GOT3 (cell line): ENCODE data around the gene SMARCA4.

Source experiments
- DNase-seq: peaks from one replicate; lab custom pipeline; 2025; ENCODE audit warnings: mixed read lengths; lab: John Stamatoyannopoulos, UW

SMARCA4 gene

DNA sequence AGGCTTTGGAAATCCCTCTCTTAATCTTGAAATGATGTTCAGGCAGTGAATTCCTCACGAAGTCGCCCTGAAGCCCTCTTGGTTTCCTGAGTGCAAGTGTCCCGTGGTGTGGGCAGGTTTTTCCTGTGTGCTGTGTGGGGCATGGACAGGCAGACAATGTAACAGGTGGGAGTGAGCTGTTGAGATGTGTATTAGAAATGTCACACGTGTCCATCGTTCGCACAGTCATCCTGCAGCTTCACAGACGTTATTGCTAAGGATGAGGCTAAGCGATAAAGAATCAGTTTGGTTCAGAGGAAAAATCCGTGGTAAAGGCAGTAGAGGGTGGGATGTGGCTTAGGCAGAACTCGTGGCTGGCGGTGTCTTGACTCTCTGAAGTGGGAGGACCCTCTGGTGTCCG lies 51.7 kb downstream of the SMARCA4 start:
- no peak for DNase-seq

DNA sequence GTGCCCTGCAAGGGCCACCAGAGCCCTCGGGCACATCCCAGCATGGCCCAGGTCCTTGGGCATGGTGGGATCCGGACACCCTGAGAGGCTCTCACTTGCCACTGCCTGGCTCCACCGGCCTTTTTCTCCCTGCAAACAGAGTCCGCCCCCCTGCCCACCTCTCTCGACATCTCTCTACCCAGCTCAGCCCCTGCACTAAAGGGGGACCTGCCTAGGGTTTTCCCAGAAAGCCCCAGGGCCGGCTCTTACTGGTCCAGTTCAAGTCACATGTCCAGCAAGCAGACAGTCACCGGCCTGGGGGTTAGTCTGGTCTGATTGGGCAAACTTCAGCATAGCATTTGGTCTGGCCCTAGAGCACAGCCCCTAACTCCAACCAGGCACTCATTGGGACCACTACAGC lies 52.9 kb downstream of the SMARCA4 start:
- DNase-seq = no peak

DNA sequence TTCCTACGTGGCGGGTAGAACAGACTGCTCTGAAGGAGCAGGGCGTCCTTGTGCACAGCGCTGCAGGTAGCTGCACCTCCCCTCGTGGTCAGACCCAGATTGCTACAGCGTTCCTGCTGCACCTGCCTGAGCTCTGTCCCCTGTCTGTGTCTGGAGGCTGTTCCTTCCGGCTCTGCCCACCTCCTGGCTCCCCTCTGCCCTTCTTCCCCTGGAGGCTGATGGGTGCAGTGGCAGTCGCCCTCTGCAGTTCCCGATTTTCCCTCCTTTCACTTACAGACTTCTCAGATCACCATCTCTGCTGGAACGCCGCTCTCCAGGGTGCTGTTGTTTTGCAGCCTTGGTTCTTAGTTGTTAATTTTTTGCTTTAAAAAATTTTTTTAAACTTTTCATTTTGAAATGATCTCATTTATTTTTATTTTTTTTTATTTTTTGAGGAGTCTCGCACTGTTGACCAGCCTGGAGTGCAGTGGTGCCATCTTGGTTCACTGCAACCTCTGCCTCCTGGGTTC lies 53.6 kb downstream of the SMARCA4 start:
- DNase-seq = no peak

DNA sequence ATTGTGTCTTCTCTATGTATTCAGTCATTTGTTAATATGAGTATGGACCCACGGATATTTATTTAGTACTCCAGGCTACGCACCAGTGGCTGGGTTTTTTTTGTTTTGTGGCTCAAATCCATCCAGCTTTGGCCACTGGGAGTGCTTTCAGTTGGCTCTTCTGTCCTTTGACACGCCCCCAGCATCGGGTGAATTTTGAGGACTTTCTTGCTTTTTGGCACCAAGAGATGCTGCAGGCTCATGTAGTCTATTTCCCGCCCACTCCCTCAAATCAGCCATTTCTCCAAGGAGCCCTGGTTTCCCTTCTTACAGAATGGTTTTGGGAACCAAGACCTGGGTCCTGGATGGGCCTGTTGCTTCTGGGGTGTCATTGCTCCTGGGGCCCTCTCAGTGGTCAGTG lies 55.8 kb downstream of the SMARCA4 start:
- DNase-seq = no peak

- DNase-seq = no peak
Observed at GRCh38 chr19:11017275-11018035, 56.6 kb downstream of the SMARCA4 start.

GRCh38 chr19:11018179-11018578 lies 57.3 kb downstream of the SMARCA4 start:
- no peak for DNase-seq

GRCh38 chr19:11018763-11019162 lies 57.9 kb downstream of the SMARCA4 start:
- DNase-seq = no peak

GRCh38 chr19:11019262-11019661 lies 58.4 kb downstream of the SMARCA4 start:
- DNase-seq = no peak

DNA sequence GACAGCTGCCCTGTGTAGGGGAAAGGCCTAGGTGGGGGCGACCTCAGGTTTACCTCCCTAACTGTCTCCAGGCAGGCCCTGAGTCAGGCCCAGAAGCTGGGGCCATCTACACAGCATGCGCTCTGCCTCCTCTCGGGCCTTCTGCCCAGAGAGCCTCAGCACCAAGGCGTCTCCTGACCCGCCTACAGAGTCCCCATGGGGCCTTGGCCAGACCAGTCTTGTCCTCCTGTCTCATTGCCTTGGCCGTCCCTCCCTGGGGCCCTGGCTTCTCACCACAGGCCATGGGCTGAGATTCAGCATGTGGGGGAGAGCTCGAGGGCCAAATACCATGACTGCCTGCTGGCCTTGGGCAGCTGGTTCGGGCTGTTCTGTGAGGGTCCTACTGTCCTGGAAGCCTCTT lies 59.0 kb downstream of the SMARCA4 start:
- no peak for DNase-seq

DNA sequence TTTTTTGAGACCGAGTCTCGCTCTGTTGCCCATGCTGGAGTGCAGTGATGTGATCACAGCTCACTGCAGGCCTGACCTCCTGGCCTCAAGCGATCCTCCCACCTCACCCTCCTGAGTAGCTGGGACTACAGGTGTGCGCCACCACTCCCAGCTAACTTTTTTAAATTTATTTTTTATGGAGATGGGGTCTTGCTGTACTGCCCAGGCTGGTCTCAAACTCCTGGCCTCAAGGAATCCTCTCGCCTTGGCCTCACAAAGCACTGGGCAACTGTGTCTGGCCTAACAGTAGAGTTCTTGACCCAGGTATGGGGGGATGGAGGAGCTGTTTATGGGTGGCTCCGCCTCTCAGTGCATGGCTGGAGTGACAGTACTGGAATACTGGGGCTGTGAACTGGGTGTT lies 59.6 kb downstream of the SMARCA4 start:
- no peak for DNase-seq

GRCh38 chr19:11020982-11021759 lies 60.3 kb downstream of the SMARCA4 start:
- no peak for DNase-seq

GRCh38 chr19:11021760-11022144 lies 60.9 kb downstream of the SMARCA4 start:
- DNase-seq = no peak

DNA sequence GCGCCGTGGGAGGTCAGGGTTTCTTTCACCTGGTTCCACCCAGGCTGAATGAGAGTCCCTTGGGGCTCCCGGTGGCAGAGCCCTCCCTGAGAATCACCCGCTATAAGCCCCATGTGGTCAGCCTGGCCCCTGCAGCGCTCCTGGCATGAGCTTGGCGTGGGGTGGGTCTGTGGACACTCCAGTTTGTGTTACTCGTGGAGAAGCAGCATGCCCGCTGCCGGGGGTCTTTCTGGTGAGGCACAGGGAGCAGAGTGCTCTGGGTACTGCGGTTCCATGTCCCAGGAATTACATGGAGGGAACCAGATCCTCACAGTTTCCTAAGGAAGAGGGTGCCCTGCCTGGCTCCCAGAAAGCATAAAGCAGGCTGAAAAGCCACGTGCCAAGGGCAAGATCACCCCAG lies 62.2 kb downstream of the SMARCA4 start:
- no peak for DNase-seq

DNA sequence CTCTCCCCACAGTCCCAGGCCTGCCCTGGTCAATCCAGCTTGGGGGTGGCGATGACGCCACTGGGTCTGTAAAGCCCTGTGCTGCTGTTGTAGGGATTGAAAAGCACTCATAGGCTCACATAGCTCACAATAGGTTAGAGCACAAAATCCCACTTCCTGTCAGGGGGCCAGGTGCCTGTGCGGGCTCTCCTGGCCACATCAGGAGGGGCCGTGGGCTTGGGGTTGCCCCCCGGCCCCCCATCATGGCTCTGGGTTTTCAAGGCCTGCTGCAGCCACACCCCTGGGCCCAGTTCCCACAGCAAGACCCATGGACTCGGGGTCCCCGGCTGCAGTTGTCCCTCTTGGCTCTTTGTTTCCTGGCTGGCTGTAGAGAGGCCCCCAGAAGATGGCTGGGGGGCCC lies 62.9 kb downstream of the SMARCA4 start:
- no peak for DNase-seq

- no peak for DNase-seq
Observed at GRCh38 chr19:11024259-11024658, 63.4 kb downstream of the SMARCA4 start.

GRCh38 chr19:11025006-11025405 lies 64.2 kb downstream of the SMARCA4 start:
- no peak for DNase-seq

- DNase-seq = no peak
Observed at GRCh38 chr19:11025445-11025844, 64.6 kb downstream of the SMARCA4 start.

GRCh38 chr19:11025997-11026396 lies 65.2 kb downstream of the SMARCA4 start:
- DNase-seq = no peak

DNA sequence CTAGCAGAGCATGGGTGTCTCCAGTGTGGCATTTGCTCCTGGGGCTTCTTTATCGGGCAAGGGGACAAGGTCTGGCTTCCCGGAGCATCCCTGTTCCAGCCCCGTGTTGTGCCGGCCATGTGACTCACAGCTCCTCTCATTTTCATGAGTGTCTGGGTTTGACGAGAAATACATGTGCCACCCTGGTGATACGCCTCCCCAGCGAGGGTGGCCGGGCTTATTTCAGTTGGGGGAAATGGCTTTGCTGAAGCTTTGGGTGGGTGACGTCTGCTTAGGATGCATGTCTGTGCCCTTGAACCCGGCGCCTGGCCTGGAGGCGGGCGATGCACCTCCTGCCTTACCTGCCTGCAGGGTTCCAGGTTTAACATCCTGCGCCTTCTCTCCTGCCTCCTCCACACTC lies 66.6 kb downstream of the SMARCA4 start:
- DNase-seq = no peak

DNA sequence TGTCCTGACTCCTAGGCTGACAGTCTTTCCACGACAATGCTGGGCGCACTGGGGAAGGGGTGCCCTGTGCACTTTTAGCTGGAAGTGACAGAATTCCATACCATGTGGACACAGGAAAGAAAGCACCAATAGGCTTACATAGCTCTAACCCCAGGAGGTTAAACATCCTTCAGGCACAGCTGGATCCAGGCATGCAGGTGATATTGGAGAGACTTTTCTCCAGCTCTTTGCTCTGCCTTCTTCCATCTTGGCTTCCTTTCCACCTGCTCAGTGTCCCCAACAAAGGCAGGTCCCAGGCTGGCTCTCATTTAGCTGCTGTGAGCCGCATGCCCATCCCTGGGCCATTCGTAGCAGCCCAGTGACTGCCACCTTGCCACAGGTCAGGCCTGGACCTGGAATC lies 67.3 kb downstream of the SMARCA4 start:
- DNase-seq = no peak

- no peak for DNase-seq
Observed at GRCh38 chr19:11031421-11032070, 70.7 kb downstream of the SMARCA4 start.

- DNase-seq = no peak
Observed at GRCh38 chr19:11033251-11033650, 72.4 kb downstream of the SMARCA4 start.

DNA sequence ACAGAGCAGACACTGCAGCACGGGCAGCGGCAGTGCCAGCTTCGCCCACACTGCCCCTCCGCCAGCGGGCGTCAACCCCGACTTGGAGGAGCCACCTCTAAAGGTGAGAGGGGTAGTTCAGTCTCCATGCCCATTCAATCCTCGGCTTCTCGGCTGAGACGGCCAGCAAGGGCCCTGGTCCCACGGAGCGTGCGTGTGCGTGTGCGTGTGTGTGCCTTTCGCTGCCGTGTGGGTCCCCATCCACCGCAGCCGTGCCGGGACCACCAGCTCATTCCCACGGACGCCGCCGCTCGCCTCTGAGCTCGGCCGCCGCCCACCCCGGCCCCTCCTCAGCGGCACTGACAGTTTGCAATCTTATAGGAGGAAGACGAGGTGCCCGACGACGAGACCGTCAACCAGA lies 72.9 kb downstream of the SMARCA4 start:
- no peak for DNase-seq
